K562 (cell line): ENCODE data around the gene CST3.

ENCODE experiments used
- BHLHE40 ChIP-seq: IDR thresholded peaks from 2 replicates; pipeline ENCODE4 v1.6.1; 2011; ENCODE audit warnings: low read length, improper control_type of control experiment
- EP300 ChIP-seq: IDR thresholded peaks from 2 replicates; pipeline ENCODE4 v1.6.1; 2012; ENCODE audit warnings: low read length, improper control_type of control experiment
- HDAC2 ChIP-seq: fragments of 450-650 bp; IDR thresholded peaks from 2 replicates; pipeline ENCODE4 v1.6.1; 2016; ENCODE audit warnings: mild to moderate bottlenecking
- JUND ChIP-seq, 2 experiments: IDR thresholded peaks; 2 replicates in 1 of 2; 3 replicates in 1 of 2; pipeline ENCODE4 v1.6.1; 2011; ENCODE audit warnings: borderline replicate concordance in 2 of 2, low read depth in 2 of 2, low read length in 2 of 2, improper control_type of control experiment in 1 of 2, missing biosample characterization in 1 of 2, missing genetic modification characterization in 1 of 2, missing genetic modification reagents in 1 of 2
- KDM5B ChIP-seq: fragments of 200-600 bp; sonication (generic); IDR thresholded peaks from 2 replicates; pipeline ENCODE4 v1.6.1; 2012; ENCODE audit warnings: low read depth, mild to moderate bottlenecking, moderate library complexity, low read length, control low read depth, inconsistent platforms; ENCODE audit not compliant: insufficient replicate concordance
- MYC ChIP-seq, 2 experiments: fragments of 250-450 bp in 1 of 2; sonication (Bioruptor Pico) in 1 of 2; IDR thresholded peaks; 2 replicates each; pipeline versions ENCODE4 v1.5.1 to v1.6.1; 2012 to 2021; ENCODE audit warnings: low read depth in 2 of 2, borderline replicate concordance in 1 of 2, improper control_type of control experiment in 1 of 2, low read length in 1 of 2, mild to moderate bottlenecking in 1 of 2, moderate library complexity in 1 of 2
- POLR2AphosphoS2 ChIP-seq: IDR thresholded peaks from 2 replicates; pipeline ENCODE4 v1.6.1; 2012; ENCODE audit warnings: low read length, improper control_type of control experiment
- SLC30A9 ChIP-seq: fragments of 250-450 bp; sonication (Bioruptor Pico); IDR thresholded peaks from 2 replicates; pipeline ENCODE4 v1.8.0; 2022; ENCODE audit warnings: mild to moderate bottlenecking, moderate library complexity
- TCF7L2 ChIP-seq: fragments of 150-350 bp; IDR thresholded peaks from 2 replicates; pipeline ENCODE4 v1.6.1; 2016; ENCODE audit warnings: low read depth, mild to moderate bottlenecking, low read length, moderate library complexity
- ZBED1 ChIP-seq: IDR thresholded peaks from 2 replicates; pipeline ENCODE4 v1.6.1; 2014
- ZNF23 ChIP-seq: fragments of 250-450 bp; sonication (Bioruptor Pico); IDR thresholded peaks from 2 replicates; pipeline ENCODE4 v1.4.0; 2020; ENCODE audit warnings: mild to moderate bottlenecking
- ZNF589 ChIP-seq: fragments of 200-800 bp; sonication (Bioruptor generic); IDR thresholded peaks from 2 replicates; pipeline ENCODE4 v1.6.1; 2016; ENCODE audit warnings: low read depth, missing genetic modification characterization, missing compliant biosample characterization
- TF ChIP-seq, protein P1 (sequence below): fragments of 250-450 bp; sonication (Bioruptor Pico); IDR thresholded peaks from 2 replicates; pipeline ENCODE4 v1.5.0; 2020; ENCODE audit warnings: mild to moderate bottlenecking, borderline replicate concordance

DNA sequence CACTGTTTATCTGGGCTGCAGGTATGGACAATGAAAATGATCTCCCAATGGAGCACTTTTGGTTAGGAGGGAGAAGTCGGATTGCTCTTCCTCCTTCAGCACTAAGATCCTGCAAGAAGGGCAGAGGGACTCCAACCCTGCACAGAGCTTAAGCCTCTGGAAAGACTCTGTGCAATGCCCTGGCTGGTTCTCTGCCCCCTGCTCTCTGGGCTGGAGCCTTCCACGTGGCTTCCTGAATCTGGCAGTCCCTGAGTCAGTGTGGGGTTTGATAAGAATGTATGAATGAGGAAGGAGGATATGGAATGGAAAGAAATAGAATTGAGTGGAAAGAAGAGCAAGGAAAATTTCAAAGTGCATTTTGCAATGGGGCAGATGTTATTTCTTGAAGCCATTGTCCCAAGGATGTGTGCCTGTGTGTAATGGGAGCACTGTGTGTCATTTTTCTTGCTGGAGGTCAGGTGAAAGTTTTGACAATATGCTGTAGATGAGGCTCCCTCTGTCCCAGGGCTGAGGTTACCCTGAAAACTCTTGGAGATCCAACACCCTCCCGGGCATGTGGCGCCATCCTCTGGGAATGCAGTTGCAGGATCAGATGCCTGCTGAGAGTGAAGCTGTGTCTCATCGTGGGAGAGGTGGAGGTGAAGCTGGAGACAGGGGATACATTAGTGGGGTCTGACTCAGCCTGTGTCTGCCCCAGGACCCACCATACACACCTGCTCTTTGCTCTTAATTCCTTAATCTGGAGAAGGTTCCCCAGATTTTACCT lies 53.1 kb downstream of the CST3 start:
- TF ChIP-seq JUND (IDR thresholded peaks at IDR 0.05; ENCODE audit: borderline replicate concordance, low read depth, low read length) (no peak), JUND (tag; IDR thresholded peaks at IDR 0.05; ENCODE audit: borderline replicate concordance, low read depth, low read length) (no peak), MYC (IDR thresholded peaks at IDR 0.05; ENCODE audit: low read depth, low read length) (no peak), MYC (CRISPR knock-in tag; IDR thresholded peaks at IDR 0.05; ENCODE audit: borderline replicate concordance, low read depth) (no peak), ZNF23 (CRISPR knock-in tag) (no peak), EP300 (no peak), HDAC2 (no peak), SLC30A9 (CRISPR knock-in tag) (no peak), ZNF589 (no peak), KDM5B (no peak), TCF7L2 (no peak), POLR2AphosphoS2 (no peak), BHLHE40 (no peak), ZBED1 (no peak)
- TF ChIP-seq, protein P1, sequence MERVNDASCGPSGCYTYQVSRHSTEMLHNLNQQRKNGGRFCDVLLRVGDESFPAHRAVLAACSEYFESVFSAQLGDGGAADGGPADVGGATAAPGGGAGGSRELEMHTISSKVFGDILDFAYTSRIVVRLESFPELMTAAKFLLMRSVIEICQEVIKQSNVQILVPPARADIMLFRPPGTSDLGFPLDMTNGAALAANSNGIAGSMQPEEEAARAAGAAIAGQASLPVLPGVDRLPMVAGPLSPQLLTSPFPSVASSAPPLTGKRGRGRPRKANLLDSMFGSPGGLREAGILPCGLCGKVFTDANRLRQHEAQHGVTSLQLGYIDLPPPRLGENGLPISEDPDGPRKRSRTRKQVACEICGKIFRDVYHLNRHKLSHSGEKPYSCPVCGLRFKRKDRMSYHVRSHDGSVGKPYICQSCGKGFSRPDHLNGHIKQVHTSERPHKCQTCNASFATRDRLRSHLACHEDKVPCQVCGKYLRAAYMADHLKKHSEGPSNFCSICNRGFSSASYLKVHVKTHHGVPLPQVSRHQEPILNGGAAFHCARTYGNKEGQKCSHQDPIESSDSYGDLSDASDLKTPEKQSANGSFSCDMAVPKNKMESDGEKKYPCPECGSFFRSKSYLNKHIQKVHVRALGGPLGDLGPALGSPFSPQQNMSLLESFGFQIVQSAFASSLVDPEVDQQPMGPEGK, result no peak
